Sigmoid colon (tissue), 7 donors: Measurements from ENCODE around the gene SRRM3. TPM values are rescaled to one million over a fixed set of nuclear protein-coding genes. Genes with fewer than 3 reads are reported as not detected.

ENCODE experiments used
- DNase-seq: peaks from one replicate; pipeline ENCODE4 v3.0.0-alpha.2; 2019
- H3K27ac ChIP-seq, 4 donors: fragments of 200-600 bp; sonication (generic); one replicate each; pipeline ENCODE4 v1.5.1; 2016 to 2019; ENCODE audit warnings: mild to moderate bottlenecking in 1 of 4
- H3K27me3 ChIP-seq, 3 donors: fragments of 200-600 bp; sonication (generic); one replicate each; pipeline ENCODE4 v1.5.1; 2019; ENCODE audit warnings: mild to moderate bottlenecking in 1 of 3
- H3K36me3 ChIP-seq, 4 donors: fragments of 200-600 bp; sonication (generic); one replicate each; pipeline ENCODE4 v1.5.1; 2016 to 2019
- H3K4me1 ChIP-seq, 4 donors: fragments of 200-600 bp; sonication (generic); one replicate each; pipeline ENCODE4 v1.5.1; 2017 to 2019
- H3K4me3 ChIP-seq, 4 donors: fragments of 200-600 bp; sonication (generic); one replicate each; pipeline ENCODE4 v1.5.1; 2017 to 2019; ENCODE audit warnings: mild to moderate bottlenecking in 2 of 4, moderate library complexity in 1 of 4
- H3K9me3 ChIP-seq, 4 donors: fragments of 200-600 bp in 3 of 4; sonication (generic) in 3 of 4; one replicate each; pipeline versions ENCODE4 v1.5.1 to v1.6.1; 2013 to 2019
- CTCF ChIP-seq, 4 experiments: fragments of 450-650 bp in 3 of 4; fragments of 200-600 bp in 1 of 4; IDR thresholded peaks; one replicate each; pipeline ENCODE4 v1.5.1; 2016 to 2019; ENCODE audit warnings: antibody characterized with exemption in 4 of 4, mild to moderate bottlenecking in 3 of 4, moderate library complexity in 2 of 4
- EP300 ChIP-seq, 4 donors: sonication (generic); formaldehyde crosslinking; IDR thresholded peaks; one replicate each; pipeline ENCODE4 v1.6.1; 2017; ENCODE audit warnings: antibody characterized with exemption in 4 of 4
- POLR2A ChIP-seq, 2 donors: fragments of 450-650 bp; IDR thresholded peaks; one replicate each; pipeline ENCODE4 v1.6.1; 2016; ENCODE audit warnings: antibody characterized with exemption in 2 of 2, mild to moderate bottlenecking in 2 of 2, moderate library complexity in 2 of 2
- POLR2AphosphoS5 ChIP-seq, 4 donors: sonication (generic); formaldehyde crosslinking; IDR thresholded peaks; one replicate each; pipeline ENCODE4 v1.6.1; 2017; ENCODE audit warnings: antibody characterized with exemption in 4 of 4
- WGBS, 2 donors: extraction: QIAGEN DNeasy Blood & Tissue Kit; methylation state at CpG; one replicate each; pipeline ENCODE4 v1.1.7; 2013; 5-methylcytosine and 5-hydroxymethylcytosine counted together
- intact Hi-C: fragments of 100-400 bp; cut with DNase I; formaldehyde crosslinking; loops from one replicate; pipeline ENCODE4 v1.15.1; 2023
- polyA plus RNA-seq, 3 donors: library from polyadenylated mRNA; stranded (reverse); fragments of 200-250 nt; gene quantifications; one replicate each; pipeline ENCODE4 v1.2.3, GENCODE V29; 2013
- total RNA-seq, 4 donors: library from RNA; depleted of rRNA; stranded (reverse); fragments of >200 nt; gene quantifications; one replicate each; pipeline ENCODE4 v1.1.0, GENCODE V29; 2016
- donor health status: healthy with polysubstance abuse.
- donor health status: Bipolar disorder and iron deficiency.
- donor health status: healthy.

SRRM3 gene
- total and polyA plus RNA-seq, 7 donors, result 1.4 to 16.1 (median 2.2) TPM

GRCh38 chr7:76179686-76180085, 22.0 kb upstream of the SRRM3 start:
- TF ChIP-seq POLR2A (IDR thresholded peaks at IDR 0.05) (no peak), CTCF (IDR thresholded peaks at IDR 0.05) (no peak), EP300 (IDR thresholded peaks at IDR 0.05) (no peak), POLR2AphosphoS5 (IDR thresholded peaks at IDR 0.05) (no peak)
- intact Hi-C loops, result loop anchor here (5.0 kb wide), 1 partner anchor 178 kb away; the partner anchor contains the start of gene YWHAG
- no peak overlapping the region for H3K4me3 ChIP-seq
- peaks cover 0 to 7% (median 0%) of the 10 kb centered on the region in 4 donors for H3K4me1 ChIP-seq
- no peaks in the 10 kb centered on the region for H3K27me3 ChIP-seq
- no peak for DNase-seq
- no peak overlapping the region for H3K27ac ChIP-seq
- 92 to 94% methylated on average over 10 of the region's 10 CpGs for WGBS, 2 donors
- H3K9me3 ChIP-seq, result no peaks in the 10 kb centered on the region
- no peaks in the 10 kb centered on the region for H3K36me3 ChIP-seq

GRCh38 chr7:76182225-76182960, 19.3 kb upstream of the SRRM3 start:
- Histone ChIP-seq H3K36me3 (no peaks in the 10 kb centered on the region), H3K4me3 (no peak overlapping the region), H3K4me1 (peaks cover 0 to 7% (median 0%) of the 10 kb centered on the region in 4 donors), H3K9me3 (no peaks in the 10 kb centered on the region), H3K27me3 (no peaks in the 10 kb centered on the region), H3K27ac (no peak overlapping the region)
- intact Hi-C loops, result no loop called here
- DNase-seq, result no peak
- 77 to 85% methylated on average over 7 of the region's 7 CpGs for WGBS, 2 donors
- TF ChIP-seq POLR2A (IDR thresholded peaks at IDR 0.05) (no peak), EP300 (IDR thresholded peaks at IDR 0.05) (no peak), CTCF (IDR thresholded peaks at IDR 0.05) (no peak), POLR2AphosphoS5 (IDR thresholded peaks at IDR 0.05) (no peak)

GRCh38 chr7:76185187-76185896, 16.4 kb upstream of the SRRM3 start:
- intact Hi-C loops, result no loop called here

GRCh38 chr7:76187272-76187671, 14.4 kb upstream of the SRRM3 start:
- H3K4me3 ChIP-seq, result no peak overlapping the region
- intact Hi-C loops, result no loop called here
- no peak overlapping the region for H3K27ac ChIP-seq
- no peaks in the 10 kb centered on the region for H3K36me3 ChIP-seq
- TF ChIP-seq EP300 (IDR thresholded peaks at IDR 0.05) (no peak), POLR2A (IDR thresholded peaks at IDR 0.05) (no peak), POLR2AphosphoS5 (IDR thresholded peaks at IDR 0.05) (no peak), CTCF (IDR thresholded peaks at IDR 0.05) (no peak)
- 67 to 81% methylated on average over 5 of the region's 5 CpGs for WGBS, 2 donors
- no peaks in the 10 kb centered on the region for H3K27me3 ChIP-seq
- no peaks in the 10 kb centered on the region for H3K4me1 ChIP-seq
- peaks cover 0 to 3% (median 0%) of the 10 kb centered on the region in 4 donors for H3K9me3 ChIP-seq
- DNase-seq, result no peak

More at GRCh38 chr7:76185187-76185896, 16.4 kb upstream of the SRRM3 start:
- Histone ChIP-seq H3K27me3 (no peaks in the 10 kb centered on the region), H3K27ac (no peak overlapping the region), H3K4me3 (no peak overlapping the region), H3K36me3 (no peaks in the 10 kb centered on the region), H3K9me3 (no peaks in the 10 kb centered on the region), H3K4me1 (no peaks in the 10 kb centered on the region)
- DNase-seq, result no peak
- TF ChIP-seq POLR2AphosphoS5 (IDR thresholded peaks at IDR 0.05) (no peak), CTCF (IDR thresholded peaks at IDR 0.05) (no peak), EP300 (IDR thresholded peaks at IDR 0.05) (no peak), POLR2A (IDR thresholded peaks at IDR 0.05) (no peak)
- WGBS, 2 donors, result 56 to 67% methylated on average over 21 of the region's 21 CpGs
